Liver (tissue), 9 donors: ENCODE measurements around the gene AGT. TPM values are rescaled to one million over a fixed set of nuclear protein-coding genes. Genes with fewer than 3 reads are reported as not detected.

ENCODE experiments used
- DNase-seq: peaks from one replicate; pipeline ENCODE4 v3.0.0-alpha.2; 2017; ENCODE audit warnings: low spot score
- H3K27ac ChIP-seq, 2 donors: one replicate each; pipeline ENCODE4 v1.7.0; 2013; ENCODE audit warnings: inconsistent platforms in 2 of 2, low read length in 2 of 2, control low read depth in 1 of 2, low read depth in 1 of 2, mild to moderate bottlenecking in 1 of 2
- H3K27me3 ChIP-seq, 4 donors: one replicate each; pipeline versions ENCODE4 v1.6.1 to v1.7.0; 2013; ENCODE audit warnings: low read length in 3 of 4, inconsistent platforms in 1 of 4, mild to moderate bottlenecking in 1 of 4, moderate library complexity in 1 of 4; ENCODE audit not compliant: control insufficient read depth in 4 of 4, insufficient read depth in 4 of 4
- H3K36me3 ChIP-seq, 4 donors: one replicate each; pipeline versions ENCODE4 v1.6.1 to v1.7.0; 2013; ENCODE audit warnings: low read length in 3 of 4, mild to moderate bottlenecking in 3 of 4, low read depth in 1 of 4, moderate library complexity in 1 of 4; ENCODE audit not compliant: control insufficient read depth in 4 of 4, insufficient read depth in 3 of 4
- H3K4me1 ChIP-seq, 4 donors: one replicate each; pipeline versions ENCODE4 v1.6.1 to v1.7.0; 2013; ENCODE audit warnings: low read length in 3 of 4, mild to moderate bottlenecking in 3 of 4, moderate library complexity in 1 of 4; ENCODE audit not compliant: control insufficient read depth in 4 of 4, insufficient read depth in 4 of 4
- H3K4me3 ChIP-seq, 3 donors: one replicate each; pipeline versions ENCODE4 v1.6.1 to v1.7.0; 2013; ENCODE audit warnings: low read length in 3 of 3, control low read depth in 1 of 3, low read depth in 1 of 3, mild to moderate bottlenecking in 1 of 3
- H3K9ac ChIP-seq, 2 donors: one replicate each; pipeline ENCODE4 v1.7.0; 2013; ENCODE audit warnings: low read length in 2 of 2, mild to moderate bottlenecking in 2 of 2, moderate library complexity in 2 of 2, control low read depth in 1 of 2, low read depth in 1 of 2
- H3K9me3 ChIP-seq, 4 donors: one replicate each; pipeline versions ENCODE4 v1.6.1 to v1.7.0; 2013; ENCODE audit warnings: low read length in 3 of 4; ENCODE audit not compliant: control insufficient read depth in 4 of 4
- EGR1 ChIP-seq, 2 donors: IDR thresholded peaks; 2 replicates each; pipeline ENCODE4 v1.6.1; 2016 to 2018; ENCODE audit warnings: antibody characterized with exemption in 2 of 2, low read depth in 2 of 2
- FOXA1 ChIP-seq: IDR thresholded peaks from 2 replicates; pipeline ENCODE4 v1.6.1; 2016; ENCODE audit warnings: antibody characterized with exemption
- FOXA2 ChIP-seq: IDR thresholded peaks from 2 replicates; pipeline ENCODE4 v1.6.1; 2016; ENCODE audit warnings: antibody characterized with exemption
- GABPA ChIP-seq, 2 donors: IDR thresholded peaks in 1 of 2; conservative IDR thresholded peaks in 1 of 2; 2 replicates each; pipeline ENCODE4 v1.6.1; 2016; ENCODE audit warnings: antibody characterized with exemption in 2 of 2, mild to moderate bottlenecking in 1 of 2, moderate library complexity in 1 of 2
- HNF4A ChIP-seq, 2 donors: conservative IDR thresholded peaks; 2 replicates each; pipeline ENCODE4 v1.6.1; 2016; ENCODE audit warnings: antibody characterized with exemption in 2 of 2, mild to moderate bottlenecking in 2 of 2
- HNF4G ChIP-seq: IDR thresholded peaks from 2 replicates; pipeline ENCODE4 v1.6.1; 2016; ENCODE audit warnings: antibody characterized with exemption
- JUND ChIP-seq, 2 donors: IDR thresholded peaks; 2 replicates each; pipeline ENCODE4 v1.6.1; 2016; ENCODE audit warnings: antibody characterized with exemption in 2 of 2
- MAX ChIP-seq: IDR thresholded peaks from 2 replicates; pipeline ENCODE4 v1.6.1; 2016; ENCODE audit warnings: antibody characterized with exemption
- NR2F2 ChIP-seq: IDR thresholded peaks from 2 replicates; pipeline ENCODE4 v1.6.1; 2016; ENCODE audit warnings: antibody characterized with exemption
- RAD21 ChIP-seq, 2 donors: IDR thresholded peaks; 2 replicates each; pipeline ENCODE4 v1.6.1; 2016; ENCODE audit warnings: antibody characterized with exemption in 2 of 2, mild to moderate bottlenecking in 2 of 2
- RXRA ChIP-seq, 2 donors: IDR thresholded peaks; 2 replicates each; pipeline ENCODE4 v1.6.1; 2017 to 2018; ENCODE audit warnings: antibody characterized with exemption in 2 of 2, mild to moderate bottlenecking in 1 of 2
- SP1 ChIP-seq: IDR thresholded peaks from 2 replicates; pipeline ENCODE4 v1.6.1; 2018; ENCODE audit warnings: antibody characterized with exemption, mild to moderate bottlenecking
- TAF1 ChIP-seq: conservative IDR thresholded peaks from 2 replicates; pipeline ENCODE4 v1.6.1; 2016; ENCODE audit warnings: antibody characterized with exemption, mild to moderate bottlenecking
- YY1 ChIP-seq: IDR thresholded peaks from 2 replicates; pipeline ENCODE4 v1.6.1; 2016; ENCODE audit warnings: antibody characterized with exemption, mild to moderate bottlenecking
- ZBTB33 ChIP-seq: IDR thresholded peaks from 2 replicates; pipeline ENCODE4 v1.6.1; 2016; ENCODE audit warnings: antibody characterized with exemption
- WGBS: extraction: QIAGEN DNeasy Blood & Tissue Kit; methylation state at CpG from one replicate; pipeline ENCODE4 v1.1.7; 2013; 5-methylcytosine and 5-hydroxymethylcytosine counted together
- polyA plus RNA-seq, 2 donors: library from polyadenylated mRNA; stranded (reverse) in 1 of 2; unstranded in 1 of 2; fragments of 200-250 nt in 1 of 2; fragments of >200 nt in 1 of 2; fragmentation: Nextera tagmentation in 1 of 2; extraction: Ambion mirVana in 1 of 2; gene quantifications; one replicate each; pipeline versions ENCODE4 v1.2.1 to v1.2.3, GENCODE V29; 2013 to 2015
- total RNA-seq, 2 donors: library from RNA; depleted of rRNA; stranded (reverse); fragments of >200 nt; gene quantifications; one replicate each; pipeline ENCODE4 v1.2.3, GENCODE V29; 2014
- TF ChIP-seq, protein P1 (sequence below): IDR thresholded peaks from 2 replicates; pipeline ENCODE4 v1.6.1; 2016; ENCODE audit warnings: antibody characterized with exemption
- TF ChIP-seq, protein P2 (sequence below): fragments of 150-350 bp; IDR thresholded peaks from 2 replicates; pipeline ENCODE4 v1.5.1; 2017; ENCODE audit warnings: improper control_type of control experiment, low read depth, low read length; ENCODE audit not compliant: missing input control
- TF ChIP-seq, protein P3 (sequence below): IDR thresholded peaks from 2 replicates; pipeline ENCODE4 v1.6.1; 2016; ENCODE audit warnings: antibody characterized with exemption, mild to moderate bottlenecking
- donor health status: healthy.
- donor health status: healthy.
- donor health status: healthy.
- donor health status: healthy.
- donor health status: healthy.

The AGT gene
- total and polyA plus RNA-seq, 4 donors, result 1,430 to 5,119 (median 2,089) TPM

DNA sequence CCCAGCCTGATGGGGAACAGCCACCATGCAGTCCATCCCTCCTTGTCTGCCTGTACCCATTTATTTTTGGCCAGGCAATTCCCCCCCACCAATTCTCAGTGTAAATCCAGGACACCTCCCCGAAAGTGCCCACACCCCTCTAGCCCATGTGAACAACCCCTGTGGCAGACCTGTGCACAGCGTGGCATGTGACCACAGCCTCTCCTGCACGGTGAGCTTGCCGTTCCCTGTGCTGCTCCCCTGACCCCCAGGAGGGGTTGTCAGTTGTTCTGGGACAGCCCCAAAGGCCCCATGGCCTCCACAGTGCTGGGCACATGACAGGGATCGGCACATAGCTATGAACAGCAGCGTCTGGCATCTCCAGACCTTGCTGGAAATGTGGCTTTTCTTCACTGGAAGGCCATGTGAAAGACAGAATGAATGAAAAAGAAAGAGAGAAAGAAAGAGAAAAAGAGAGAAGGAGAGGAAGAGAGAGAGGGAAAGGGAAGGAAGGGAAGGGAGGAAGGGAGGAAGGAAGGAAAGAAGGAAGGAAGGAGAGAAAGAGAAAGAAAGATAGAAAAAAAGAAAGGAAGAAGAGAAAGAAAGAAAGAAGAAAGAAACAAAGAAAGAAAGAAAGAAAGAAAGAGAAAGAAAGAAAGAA is 37.2 kb upstream of the AGT start:
- Histone ChIP-seq H3K9me3 (no peaks in the 10 kb centered on the region), H3K36me3 (no peaks in the 10 kb centered on the region), H3K4me3 (no peak overlapping the region), H3K9ac (no peak overlapping the region), H3K27me3 (no peaks in the 10 kb centered on the region), H3K4me1 (no peaks in the 10 kb centered on the region), H3K27ac (no peak overlapping the region)
- WGBS, result 80% methylated on average over 6 of the region's 6 CpGs
- DNase-seq, result no peak
- TF ChIP-seq ZBTB33 (no peak), RAD21 (IDR thresholded peaks at IDR 0.05) (no peak), RXRA (IDR thresholded peaks at IDR 0.05) (no peak), HNF4A (conservative IDR thresholded peaks at IDR 0.05) (no peak), EGR1 (IDR thresholded peaks at IDR 0.05; ENCODE audit: low read depth in 2 of 2) (no peak), SP1 (no peak)

DNA sequence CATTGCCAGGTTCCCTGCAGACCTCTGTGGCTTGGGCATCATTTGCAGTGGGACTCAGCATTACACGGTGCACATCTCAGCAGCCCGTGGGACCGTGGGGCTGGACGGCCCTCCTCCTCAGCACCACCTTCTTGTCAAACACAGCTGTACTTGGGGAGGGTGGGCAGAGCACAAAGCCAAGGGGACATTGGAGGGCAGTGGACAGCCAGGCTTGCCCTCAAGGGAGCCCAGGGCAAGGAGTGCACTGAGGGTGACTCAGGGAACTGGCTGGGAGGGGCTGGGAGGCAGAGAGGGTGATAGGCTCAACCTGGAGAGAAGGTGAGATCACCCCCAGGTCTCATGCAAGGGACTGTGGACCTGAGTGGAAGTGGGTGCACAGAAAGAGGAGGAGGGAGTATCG is 36.7 kb upstream of the AGT start:
- Histone ChIP-seq H3K4me3 (no peak overlapping the region), H3K27me3 (no peaks in the 10 kb centered on the region), H3K9me3 (no peaks in the 10 kb centered on the region), H3K27ac (no peak overlapping the region), H3K36me3 (no peaks in the 10 kb centered on the region), H3K9ac (no peak overlapping the region), H3K4me1 (no peaks in the 10 kb centered on the region)
- TF ChIP-seq JUND (IDR thresholded peaks at IDR 0.05), result no peak
- TF ChIP-seq HNF4A (conservative IDR thresholded peaks at IDR 0.05), result no peak
- TF ChIP-seq YY1, result no peak
- TF ChIP-seq HNF4G, result no peak
- TF ChIP-seq RXRA (IDR thresholded peaks at IDR 0.05), result no peak
- no peak for TF ChIP-seq EGR1 (IDR thresholded peaks at IDR 0.05; ENCODE audit: low read depth in 2 of 2)
- no peak for TF ChIP-seq GABPA (IDR thresholded peaks at IDR 0.05 in 1 of 2, conservative IDR thresholded peaks at IDR 0.05 in 1 of 2)
- TF ChIP-seq, protein P1, sequence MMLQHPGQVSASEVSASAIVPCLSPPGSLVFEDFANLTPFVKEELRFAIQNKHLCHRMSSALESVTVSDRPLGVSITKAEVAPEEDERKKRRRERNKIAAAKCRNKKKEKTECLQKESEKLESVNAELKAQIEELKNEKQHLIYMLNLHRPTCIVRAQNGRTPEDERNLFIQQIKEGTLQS, result no peak
- DNase-seq, result no peak
- WGBS, result 83% methylated on average over 5 of the region's 5 CpGs

GRCh38 chr1:230749635-230750034 is 35.7 kb upstream of the AGT start:
- Histone ChIP-seq H3K36me3 (no peaks in the 10 kb centered on the region), H3K27ac (no peak overlapping the region), H3K4me3 (no peak overlapping the region), H3K9me3 (no peaks in the 10 kb centered on the region), H3K27me3 (no peaks in the 10 kb centered on the region), H3K9ac (no peak overlapping the region), H3K4me1 (no peaks in the 10 kb centered on the region)
- 90% methylated on average over 3 of the region's 3 CpGs for WGBS
- DNase-seq, result no peak
- TF ChIP-seq, protein P2, sequence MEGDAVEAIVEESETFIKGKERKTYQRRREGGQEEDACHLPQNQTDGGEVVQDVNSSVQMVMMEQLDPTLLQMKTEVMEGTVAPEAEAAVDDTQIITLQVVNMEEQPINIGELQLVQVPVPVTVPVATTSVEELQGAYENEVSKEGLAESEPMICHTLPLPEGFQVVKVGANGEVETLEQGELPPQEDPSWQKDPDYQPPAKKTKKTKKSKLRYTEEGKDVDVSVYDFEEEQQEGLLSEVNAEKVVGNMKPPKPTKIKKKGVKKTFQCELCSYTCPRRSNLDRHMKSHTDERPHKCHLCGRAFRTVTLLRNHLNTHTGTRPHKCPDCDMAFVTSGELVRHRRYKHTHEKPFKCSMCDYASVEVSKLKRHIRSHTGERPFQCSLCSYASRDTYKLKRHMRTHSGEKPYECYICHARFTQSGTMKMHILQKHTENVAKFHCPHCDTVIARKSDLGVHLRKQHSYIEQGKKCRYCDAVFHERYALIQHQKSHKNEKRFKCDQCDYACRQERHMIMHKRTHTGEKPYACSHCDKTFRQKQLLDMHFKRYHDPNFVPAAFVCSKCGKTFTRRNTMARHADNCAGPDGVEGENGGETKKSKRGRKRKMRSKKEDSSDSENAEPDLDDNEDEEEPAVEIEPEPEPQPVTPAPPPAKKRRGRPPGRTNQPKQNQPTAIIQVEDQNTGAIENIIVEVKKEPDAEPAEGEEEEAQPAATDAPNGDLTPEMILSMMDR, result no peak
- TF ChIP-seq MAX (no peak), TAF1 (no peak), ZBTB33 (no peak), HNF4G (no peak), EGR1 (IDR thresholded peaks at IDR 0.05; ENCODE audit: low read depth in 2 of 2) (no peak), FOXA1 (no peak), RXRA (IDR thresholded peaks at IDR 0.05) (no peak), FOXA2 (no peak), HNF4A (conservative IDR thresholded peaks at IDR 0.05) (no peak), JUND (IDR thresholded peaks at IDR 0.05) (no peak), NR2F2 (no peak), GABPA (IDR thresholded peaks at IDR 0.05 in 1 of 2, conservative IDR thresholded peaks at IDR 0.05 in 1 of 2) (no peak), RAD21 (IDR thresholded peaks at IDR 0.05) (no peak)
- TF ChIP-seq, protein P3, sequence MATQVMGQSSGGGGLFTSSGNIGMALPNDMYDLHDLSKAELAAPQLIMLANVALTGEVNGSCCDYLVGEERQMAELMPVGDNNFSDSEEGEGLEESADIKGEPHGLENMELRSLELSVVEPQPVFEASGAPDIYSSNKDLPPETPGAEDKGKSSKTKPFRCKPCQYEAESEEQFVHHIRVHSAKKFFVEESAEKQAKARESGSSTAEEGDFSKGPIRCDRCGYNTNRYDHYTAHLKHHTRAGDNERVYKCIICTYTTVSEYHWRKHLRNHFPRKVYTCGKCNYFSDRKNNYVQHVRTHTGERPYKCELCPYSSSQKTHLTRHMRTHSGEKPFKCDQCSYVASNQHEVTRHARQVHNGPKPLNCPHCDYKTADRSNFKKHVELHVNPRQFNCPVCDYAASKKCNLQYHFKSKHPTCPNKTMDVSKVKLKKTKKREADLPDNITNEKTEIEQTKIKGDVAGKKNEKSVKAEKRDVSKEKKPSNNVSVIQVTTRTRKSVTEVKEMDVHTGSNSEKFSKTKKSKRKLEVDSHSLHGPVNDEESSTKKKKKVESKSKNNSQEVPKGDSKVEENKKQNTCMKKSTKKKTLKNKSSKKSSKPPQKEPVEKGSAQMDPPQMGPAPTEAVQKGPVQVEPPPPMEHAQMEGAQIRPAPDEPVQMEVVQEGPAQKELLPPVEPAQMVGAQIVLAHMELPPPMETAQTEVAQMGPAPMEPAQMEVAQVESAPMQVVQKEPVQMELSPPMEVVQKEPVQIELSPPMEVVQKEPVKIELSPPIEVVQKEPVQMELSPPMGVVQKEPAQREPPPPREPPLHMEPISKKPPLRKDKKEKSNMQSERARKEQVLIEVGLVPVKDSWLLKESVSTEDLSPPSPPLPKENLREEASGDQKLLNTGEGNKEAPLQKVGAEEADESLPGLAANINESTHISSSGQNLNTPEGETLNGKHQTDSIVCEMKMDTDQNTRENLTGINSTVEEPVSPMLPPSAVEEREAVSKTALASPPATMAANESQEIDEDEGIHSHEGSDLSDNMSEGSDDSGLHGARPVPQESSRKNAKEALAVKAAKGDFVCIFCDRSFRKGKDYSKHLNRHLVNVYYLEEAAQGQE, result no peak
